ENCODE measurements around the gene KIAA0753. TPM values are rescaled to one million over a fixed set of nuclear protein-coding genes. Genes with fewer than 3 reads are reported as not detected.

Gene KIAA0753
- total and polyA plus RNA-seq, 2 of the 4 experiments (the other 2 are of a cell fraction) = 10.2 to 17.6 TPM

DNA sequence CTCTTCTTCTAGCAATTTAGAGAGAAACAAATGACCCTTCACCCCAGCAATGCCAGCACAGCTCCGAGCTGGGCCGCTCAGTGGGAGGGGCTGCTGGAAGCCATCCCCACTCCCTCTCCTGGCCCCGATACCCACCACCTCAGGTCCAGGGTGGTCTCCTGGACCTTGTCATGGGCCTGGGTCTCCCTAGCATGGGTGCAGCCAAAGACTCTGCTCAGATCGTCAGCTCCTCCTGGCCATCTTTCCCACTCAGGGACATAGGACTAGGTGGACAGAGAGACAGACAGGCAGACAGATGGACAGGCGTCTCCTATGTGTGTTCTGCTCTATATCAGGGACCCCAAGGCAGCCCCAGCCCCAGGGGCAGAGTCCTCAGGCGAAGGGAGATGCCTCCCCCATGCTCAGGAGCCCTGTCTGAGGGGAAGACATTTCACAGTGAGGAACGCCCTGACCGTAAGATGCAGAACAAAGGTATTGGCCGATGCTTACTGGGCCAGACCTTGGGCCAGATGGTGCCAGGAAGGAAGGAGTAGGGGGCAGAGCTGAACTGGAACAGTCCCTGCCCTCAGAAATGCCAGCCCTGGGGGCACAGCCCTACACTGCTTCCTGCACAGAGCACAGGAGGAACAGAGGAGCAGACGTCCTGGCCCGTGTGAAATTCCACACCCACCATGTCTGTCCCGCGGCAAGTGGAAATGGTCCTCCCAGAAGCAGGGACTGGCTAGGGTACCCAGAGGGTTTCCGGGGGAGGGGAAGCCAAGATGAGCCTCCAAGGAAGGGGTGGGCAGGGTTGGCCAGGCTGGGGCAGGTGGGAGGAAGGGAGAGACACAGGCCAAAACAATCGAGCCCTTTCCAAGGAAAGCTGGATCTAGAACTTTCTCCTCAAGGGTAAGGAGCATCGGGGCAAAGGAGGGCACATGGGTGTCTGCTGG lies 97.2 kb downstream of the KIAA0753 start:
- ATAC-seq (ENCODE audit: low read depth) (no peak), DNase-seq (no peak)
- Histone ChIP-seq H3K4ac (ENCODE audit: low read depth, low read length) (no peak overlapping the region), H3K27me3 (ENCODE audit: control insufficient read depth, insufficient read depth, low read length) (peaks cover 14% of the 10 kb centered on the region), H4K8ac (ENCODE audit: low read depth in 2 of 2, low read length in 2 of 2) (no peak overlapping the region), H3K4me2 (ENCODE audit: low read depth, low read length) (no peak overlapping the region), H2BK120ac (ENCODE audit: low read depth, low read length) (no peak overlapping the region), H3K9me3 (ENCODE audit: control insufficient read depth, insufficient read depth, low read length) (peaks cover 3% of the 10 kb centered on the region), H3K18ac (ENCODE audit: low read depth, low read length) (no peak overlapping the region), H3K27ac (ENCODE audit: insufficient read depth, low read length) (no peak overlapping the region), H3K79me1 (ENCODE audit: low read depth in 1 of 2, low read length in 2 of 2) (no peaks in the 10 kb centered on the region), H3K36me3 (ENCODE audit: control insufficient read depth, insufficient read depth, low read length) (no peaks in the 10 kb centered on the region), H3K9ac (ENCODE audit: low read depth, low read length) (no peak overlapping the region), H2AK9ac (replicated peaks; ENCODE audit: low read depth, low read length, poor library complexity) (peak overlapping the region; percentile 48), H3K56ac (ENCODE audit: extremely low read depth, insufficient read depth, low read length) (no peak overlapping the region), H2BK5ac (ENCODE audit: low read depth, low read length, poor library complexity, severe bottlenecking) (no peak overlapping the region), H3K4me1 (ENCODE audit: control insufficient read depth, insufficient read depth, low read length) (no peaks in the 10 kb centered on the region), H4K20me1 (ENCODE audit: insufficient read depth, low read length) (no peaks in the 10 kb centered on the region), H2AFZ (replicated peaks; ENCODE audit: low read length, poor library complexity) (no peak overlapping the region), H2BK15ac (ENCODE audit: low read depth, low read length) (no peak overlapping the region), H3K14ac (replicated peaks; ENCODE audit: low read depth, low read length) (no peak overlapping the region), H4K91ac (ENCODE audit: insufficient read depth, low read depth, low read length) (no peak overlapping the region), H2BK20ac (ENCODE audit: low read depth, low read length) (no peak overlapping the region), H2AK5ac (ENCODE audit: low read depth, low read length) (no peak overlapping the region), H4K5ac (ENCODE audit: low read depth, low read length) (no peak overlapping the region), H3K23ac (ENCODE audit: low read depth, low read length) (no peak overlapping the region), H3K9me1 (ENCODE audit: insufficient read depth, low read length) (0 out of 2 replicates have a peak, but pooled peaks cover 3% of the 10 kb centered on the region), H3K4me3 (ENCODE audit: insufficient read depth, low read depth, low read length) (no peak overlapping the region)
- dilution Hi-C loops (cut with HindIII; ENCODE audit: low sequenced_read_pairs, unreplicated experiment) = no loop called here
- CTCF ChIA-PET = interaction anchor here (0.6 kb wide), 1 partner anchor 1468 kb away, joined by 3 read pairs; no protein-coding TSS in a partner anchor
- WGBS, 2 experiments (ENCODE audit: extremely low coverage in 2 of 2, insufficient read length in 1 of 2) = 80% methylated on average over 4 of the region's 16 CpGs; no CpG with 5 or more reads in 1 of the 2 experiments
- BruUV-seq (replicated peaks) = no TSS peak
- POLR2A ChIA-PET (ENCODE audit: unreplicated experiment) = no interaction called here
- in situ Hi-C loops (cut with MboI; ENCODE audit: low sequenced_read_pairs) = no loop called here
- intact Hi-C loops (cut with micrococcal nuclease) = no loop called here
- no peak for TF ChIP-seq RAD21 (IDR thresholded peaks at IDR 0.05; ENCODE audit: low read length)
- TF ChIP-seq CHD1 (IDR thresholded peaks at IDR 0.05; ENCODE audit: low read depth, low read length) = no peak
- TF ChIP-seq, protein P1, sequence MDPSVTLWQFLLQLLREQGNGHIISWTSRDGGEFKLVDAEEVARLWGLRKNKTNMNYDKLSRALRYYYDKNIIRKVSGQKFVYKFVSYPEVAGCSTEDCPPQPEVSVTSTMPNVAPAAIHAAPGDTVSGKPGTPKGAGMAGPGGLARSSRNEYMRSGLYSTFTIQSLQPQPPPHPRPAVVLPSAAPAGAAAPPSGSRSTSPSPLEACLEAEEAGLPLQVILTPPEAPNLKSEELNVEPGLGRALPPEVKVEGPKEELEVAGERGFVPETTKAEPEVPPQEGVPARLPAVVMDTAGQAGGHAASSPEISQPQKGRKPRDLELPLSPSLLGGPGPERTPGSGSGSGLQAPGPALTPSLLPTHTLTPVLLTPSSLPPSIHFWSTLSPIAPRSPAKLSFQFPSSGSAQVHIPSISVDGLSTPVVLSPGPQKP (IDR thresholded peaks at IDR 0.05; ENCODE audit: borderline replicate concordance, low read depth, low read length) = no peak
- no peak for TF ChIP-seq MAZ (IDR thresholded peaks at IDR 0.05; ENCODE audit: borderline replicate concordance, low read depth, low read length)
- no peak for TF ChIP-seq CEBPB (IDR thresholded peaks at IDR 0.05; ENCODE audit: low read depth, low read length)
- no peak for TF ChIP-seq SMC3 (IDR thresholded peaks at IDR 0.05; ENCODE audit: low read depth, low read length)
- TF ChIP-seq USF2 (IDR thresholded peaks at IDR 0.05; ENCODE audit: low read depth, low read length) = no peak
- TF ChIP-seq FOS (IDR thresholded peaks at IDR 0.05; ENCODE audit: low read depth, low read length) = no peak
- TF ChIP-seq POLR2A (IDR thresholded peaks at IDR 0.05; ENCODE audit: low read depth, low read length) = no peak
- no peak for TF ChIP-seq MXI1 (IDR thresholded peaks at IDR 0.05; ENCODE audit: borderline replicate concordance, low read depth, low read length)
- no peak for TF ChIP-seq NFE2L2 (IDR thresholded peaks at IDR 0.05; ENCODE audit: low read depth, low read length)
- TF ChIP-seq RCOR1 (IDR thresholded peaks at IDR 0.05; ENCODE audit: insufficient replicate concordance, low read length) = no peak
- TF ChIP-seq, protein P2, sequence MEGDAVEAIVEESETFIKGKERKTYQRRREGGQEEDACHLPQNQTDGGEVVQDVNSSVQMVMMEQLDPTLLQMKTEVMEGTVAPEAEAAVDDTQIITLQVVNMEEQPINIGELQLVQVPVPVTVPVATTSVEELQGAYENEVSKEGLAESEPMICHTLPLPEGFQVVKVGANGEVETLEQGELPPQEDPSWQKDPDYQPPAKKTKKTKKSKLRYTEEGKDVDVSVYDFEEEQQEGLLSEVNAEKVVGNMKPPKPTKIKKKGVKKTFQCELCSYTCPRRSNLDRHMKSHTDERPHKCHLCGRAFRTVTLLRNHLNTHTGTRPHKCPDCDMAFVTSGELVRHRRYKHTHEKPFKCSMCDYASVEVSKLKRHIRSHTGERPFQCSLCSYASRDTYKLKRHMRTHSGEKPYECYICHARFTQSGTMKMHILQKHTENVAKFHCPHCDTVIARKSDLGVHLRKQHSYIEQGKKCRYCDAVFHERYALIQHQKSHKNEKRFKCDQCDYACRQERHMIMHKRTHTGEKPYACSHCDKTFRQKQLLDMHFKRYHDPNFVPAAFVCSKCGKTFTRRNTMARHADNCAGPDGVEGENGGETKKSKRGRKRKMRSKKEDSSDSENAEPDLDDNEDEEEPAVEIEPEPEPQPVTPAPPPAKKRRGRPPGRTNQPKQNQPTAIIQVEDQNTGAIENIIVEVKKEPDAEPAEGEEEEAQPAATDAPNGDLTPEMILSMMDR (conservative IDR thresholded peaks at IDR 0.05; ENCODE audit: low read depth, low read length) = no peak
- no peak for TF ChIP-seq MAFK (IDR thresholded peaks at IDR 0.05; ENCODE audit: low read depth, low read length)
